BJ (cell line): ENCODE data around the gene DNM1L. TPM values are rescaled to one million over a fixed set of nuclear protein-coding genes. Genes with fewer than 3 reads are reported as not detected.
A peak's percentile ranks its signal among the peaks of the same experiment; 100 is the strongest.

Experiments used
- CTCF ChIA-PET: fragments of 350-600 bp; formaldehyde crosslinking; extraction: SDS; loops from one replicate; lab custom pipeline; 2021; ENCODE audit warnings: antibody characterized with exemption, inconsistent platforms; lab: Yijun Ruan, JAX
- POLR2A ChIA-PET: fragments of 300-600 bp; sonication (Branson Sonifier 250); formaldehyde crosslinking; extraction: SDS; loops from one replicate; lab custom pipeline; 2021; ENCODE audit warnings: antibody characterized with exemption; lab: Charles Lee
- DNase-seq: peaks from one replicate; pipeline ENCODE4 v3.0.0-alpha.2; 2011; ENCODE audit warnings: low read depth
- H3K27me3 ChIP-seq: 2 replicates; pipeline ENCODE4 v1.6.0; 2011; ENCODE audit warnings: low read length; ENCODE audit not compliant: control insufficient read depth, insufficient read depth
- H3K36me3 ChIP-seq: 2 replicates; pipeline ENCODE4 v1.5.1; 2011; ENCODE audit warnings: low read length; ENCODE audit not compliant: control insufficient read depth, insufficient read depth
- H3K4me3 ChIP-seq: 2 replicates; pipeline ENCODE4 v1.5.1; 2011; ENCODE audit warnings: low read depth, mild to moderate bottlenecking, control low read depth, low read length
- polyA plus RNA-seq: library from polyadenylated mRNA; depleted of rRNA; stranded (reverse); fragments of >200 nt; gene quantifications from 2 replicates; pipeline ENCODE4 v1.2.3, GENCODE V29; 2011
- TF ChIP-seq, protein P1 (sequence below): IDR thresholded peaks from 2 replicates; pipeline ENCODE4 v1.5.1; 2011; ENCODE audit warnings: low read depth, mild to moderate bottlenecking, control low read depth, inconsistent platforms, low read length, moderate library complexity; ENCODE audit not compliant: insufficient read depth

The DNM1L gene
- polyA plus RNA-seq, 1 experiment, result 27.4 TPM

DNA sequence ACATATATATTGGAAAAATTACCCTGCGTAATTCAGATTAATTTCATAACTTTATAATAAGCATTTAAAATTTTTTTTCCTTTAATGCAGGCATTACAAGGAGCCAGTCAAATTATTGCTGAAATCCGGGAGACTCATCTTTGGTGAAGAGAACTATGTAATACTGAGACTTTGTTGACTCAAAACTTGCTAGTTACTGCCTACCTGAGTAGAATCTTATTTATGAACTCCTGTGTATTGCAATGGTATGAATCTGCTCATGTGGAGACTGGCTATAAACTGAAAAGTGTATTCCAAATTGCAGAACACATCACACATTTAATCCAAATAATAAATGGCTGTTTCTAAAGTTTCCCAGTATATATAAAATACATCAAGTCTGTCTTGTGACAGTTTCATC, 64.2 kb downstream of the DNM1L start:
- no peak for DNase-seq
- POLR2A ChIA-PET, result no interaction called here
- CTCF ChIA-PET, result interaction anchor here (4.3 kb wide), 1 partner anchor 12 kb away, joined by 22 read pairs; the partner anchor contains the start of gene YARS2
- Histone ChIP-seq H3K36me3 (no peaks in the 10 kb centered on the region; the same call in 1 of the 2 replicates), H3K4me3 (no peak overlapping the region), H3K27me3 (no peaks in the 10 kb centered on the region)
- TF ChIP-seq, protein P1, sequence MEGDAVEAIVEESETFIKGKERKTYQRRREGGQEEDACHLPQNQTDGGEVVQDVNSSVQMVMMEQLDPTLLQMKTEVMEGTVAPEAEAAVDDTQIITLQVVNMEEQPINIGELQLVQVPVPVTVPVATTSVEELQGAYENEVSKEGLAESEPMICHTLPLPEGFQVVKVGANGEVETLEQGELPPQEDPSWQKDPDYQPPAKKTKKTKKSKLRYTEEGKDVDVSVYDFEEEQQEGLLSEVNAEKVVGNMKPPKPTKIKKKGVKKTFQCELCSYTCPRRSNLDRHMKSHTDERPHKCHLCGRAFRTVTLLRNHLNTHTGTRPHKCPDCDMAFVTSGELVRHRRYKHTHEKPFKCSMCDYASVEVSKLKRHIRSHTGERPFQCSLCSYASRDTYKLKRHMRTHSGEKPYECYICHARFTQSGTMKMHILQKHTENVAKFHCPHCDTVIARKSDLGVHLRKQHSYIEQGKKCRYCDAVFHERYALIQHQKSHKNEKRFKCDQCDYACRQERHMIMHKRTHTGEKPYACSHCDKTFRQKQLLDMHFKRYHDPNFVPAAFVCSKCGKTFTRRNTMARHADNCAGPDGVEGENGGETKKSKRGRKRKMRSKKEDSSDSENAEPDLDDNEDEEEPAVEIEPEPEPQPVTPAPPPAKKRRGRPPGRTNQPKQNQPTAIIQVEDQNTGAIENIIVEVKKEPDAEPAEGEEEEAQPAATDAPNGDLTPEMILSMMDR, result no peak

DNA sequence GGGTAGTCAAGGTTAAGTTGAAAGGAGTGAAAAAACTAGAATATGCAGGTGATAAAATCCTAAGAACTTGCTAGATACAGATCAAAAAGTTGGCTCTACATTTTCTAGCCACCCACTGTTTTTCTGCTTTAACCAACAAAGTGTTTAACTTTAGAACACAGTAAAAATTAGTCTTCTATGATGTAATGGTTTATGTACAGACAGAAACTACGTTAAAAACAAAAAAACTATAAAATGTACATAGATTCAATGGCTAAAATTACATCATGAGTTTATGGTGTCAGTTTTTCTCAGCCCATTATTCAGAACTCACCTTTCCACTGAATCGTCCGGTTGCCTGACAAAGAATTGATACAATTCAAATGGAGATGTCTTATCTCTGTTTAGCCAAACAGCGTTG, 74.5 kb downstream of the DNM1L start:
- no peak overlapping the region for H3K4me3 ChIP-seq
- ChIA-PET CTCF (no interaction called here), POLR2A (no interaction called here)
- no peaks in the 10 kb centered on the region for H3K27me3 ChIP-seq
- H3K36me3 ChIP-seq, result peaks cover 5% of the 10 kb centered on the region
- no peak for DNase-seq
- TF ChIP-seq, protein P1, result no peak

DNA sequence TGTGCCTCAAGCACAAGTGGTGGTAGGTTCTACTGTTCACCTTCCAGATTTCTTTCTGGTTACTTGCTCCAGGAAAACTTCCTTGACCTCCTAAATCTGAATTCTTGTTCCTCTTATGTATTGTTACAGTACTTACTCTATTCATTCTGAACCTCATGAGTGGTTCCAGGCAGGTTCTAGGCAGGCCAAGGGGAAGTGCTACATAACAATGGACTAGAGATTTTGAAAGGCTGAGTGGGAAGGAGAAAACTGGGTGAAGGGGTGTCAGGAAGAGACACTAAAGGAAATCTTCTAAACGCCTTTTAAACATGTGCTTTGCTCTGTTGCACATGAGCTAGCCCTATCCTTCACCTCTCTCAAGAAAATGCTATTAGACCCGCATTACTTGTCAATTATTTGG, 75.0 kb downstream of the DNM1L start:
- ChIA-PET CTCF (interaction anchor here (0.7 to 4.8 kb wide), 4 partner anchors 9 to 1267 kb away, joined by 3 to 57 read pairs (median 13); partner anchors contain the start of gene ALG10), POLR2A (no interaction called here)
- no peak for DNase-seq
- TF ChIP-seq, protein P1, result no peak
- H3K4me3 ChIP-seq, result peak overlapping the region; percentile 88
- peaks cover 4% of the 10 kb centered on the region for H3K36me3 ChIP-seq
- no peaks in the 10 kb centered on the region for H3K27me3 ChIP-seq

DNA sequence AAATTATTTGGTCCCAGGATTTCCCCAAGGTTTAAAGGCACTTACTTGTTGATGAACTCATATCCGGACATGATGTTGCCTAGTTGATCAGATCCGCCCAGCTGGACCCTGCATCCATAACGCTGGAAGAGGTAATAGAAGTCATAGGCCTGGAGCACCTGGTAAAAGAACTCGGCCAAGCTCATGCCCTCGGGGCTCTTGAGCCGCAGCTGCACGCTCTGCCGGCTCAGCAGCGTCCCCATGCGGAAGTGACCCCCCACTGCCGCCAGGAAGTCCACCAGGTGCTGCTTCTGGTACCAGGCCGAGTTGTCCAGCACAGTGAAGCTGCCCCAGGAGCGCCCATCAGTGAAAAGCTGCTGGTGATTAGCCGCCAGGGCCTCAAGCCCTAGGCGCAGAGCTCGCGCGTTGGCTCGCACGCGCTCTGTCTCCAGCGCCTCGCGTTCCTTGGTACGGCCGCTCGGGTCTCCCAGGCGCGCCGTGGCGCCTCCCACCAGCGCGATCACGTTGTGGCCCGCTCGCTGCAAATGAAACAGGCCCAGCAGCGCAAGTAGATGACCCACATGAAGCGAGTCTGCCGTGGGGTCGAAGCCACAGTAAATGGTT, 76.1 kb downstream of the DNM1L start:
- Histone ChIP-seq H3K4me3 (peak overlapping the region; percentile 88), H3K27me3 (no peaks in the 10 kb centered on the region), H3K36me3 (peaks cover 4% of the 10 kb centered on the region)
- TF ChIP-seq, protein P1, result peak; percentile 92
- CTCF ChIA-PET, result interaction anchor here (0.6 to 4.8 kb wide), 23 partner anchors 10 to 1465 kb away, joined by 3 to 57 read pairs (median 4); partner anchors contain the start of gene ALG10
- DNase-seq, result peak; percentile 36
- POLR2A ChIA-PET, result interaction anchor here (0.6 to 0.9 kb wide), 2 partner anchors 1026 to 1267 kb away, joined by 3 to 15 read pairs; partner anchors contain the start of gene ALG10

DNA sequence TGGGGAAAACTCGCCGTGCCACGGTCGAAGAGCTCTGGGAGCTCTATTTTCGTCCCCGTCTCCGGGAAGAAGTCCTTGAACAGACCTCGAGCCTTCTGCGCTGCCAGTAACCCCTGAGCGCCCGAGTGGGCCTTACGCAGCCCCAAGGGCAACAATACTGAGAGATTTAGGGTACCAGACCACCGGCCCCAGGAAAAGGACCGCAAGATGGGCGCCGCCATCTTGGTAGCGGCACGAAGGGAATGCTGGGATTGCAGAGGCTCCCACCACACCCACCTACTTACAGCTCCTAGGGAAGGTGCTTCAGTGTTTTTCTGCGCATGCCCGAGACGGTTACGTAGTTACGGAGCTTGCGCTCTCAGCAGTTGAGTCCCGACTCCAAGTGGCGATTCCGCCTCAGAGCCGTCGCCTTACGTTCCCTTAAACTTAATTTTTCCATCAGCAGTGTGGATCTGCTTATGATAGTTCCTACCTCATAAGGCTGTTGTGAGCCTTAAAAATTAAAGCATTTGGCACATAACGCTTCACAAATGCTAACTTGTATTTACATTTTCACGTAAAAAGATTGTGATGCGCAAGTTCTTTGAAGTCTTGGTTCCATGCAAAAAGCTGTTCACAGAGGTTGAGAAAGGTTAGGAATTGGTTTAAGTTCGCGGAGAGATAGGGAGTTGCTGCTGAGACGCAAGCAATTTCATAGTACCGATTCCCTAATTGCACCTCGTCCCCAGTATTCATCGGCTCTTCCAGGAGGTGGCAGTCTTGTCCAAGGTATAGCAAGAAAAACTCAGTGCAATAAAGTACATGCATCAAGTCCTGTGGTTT, 76.8 kb downstream of the DNM1L start, which contains the start of gene YARS2:
Gene YARS2 (minus strand): TSS at position 244 of the 822 bp plus-strand sequence. CDS start 23 bp downstream, at position 221.
- peak; percentile 91 for DNase-seq
- no peaks in the 10 kb centered on the region for H3K27me3 ChIP-seq
- POLR2A ChIA-PET, result interaction anchor here (0.5 to 0.9 kb wide), 5 partner anchors 56 to 1266 kb away, joined by 3 to 15 read pairs (median 3); partner anchors contain the start of gene ALG10
- H3K36me3 ChIP-seq, result peaks cover 4% of the 10 kb centered on the region
- CTCF ChIA-PET, result interaction anchor here (0.6 to 4.8 kb wide), 27 partner anchors 8 to 1908 kb away, joined by 3 to 57 read pairs (median 4); partner anchors contain the start of gene ALG10
- TF ChIP-seq, protein P1, result peak; percentile 71
- peak within 1 kb of the TSS; percentile 88 for H3K4me3 ChIP-seq
